ENCODE results near the gene MCM5. TPM values are rescaled to one million over a fixed set of nuclear protein-coding genes. Genes with fewer than 3 reads are reported as not detected.

The MCM5 gene
- total and polyA plus RNA-seq, 8 donors: 34.9 to 83.4 (median 63.9) TPM

GRCh38 chr22:35418731-35419130, 18.8 kb downstream of the MCM5 start:
- ATAC-seq (no peak), DNase-seq (peak in 1 of 4 donors; percentile 10)
- intact Hi-C loops (cut with DNase I): no loop called here
- peaks cover 0 to 11% of the 10 kb centered on the region in 2 donors for H3K4me1 ChIP-seq
- H3K36me3 ChIP-seq: peaks cover 0 to 96% of the 10 kb centered on the region in 2 donors
- H3K9me3 ChIP-seq: no peaks in the 10 kb centered on the region
- no peak overlapping the region for H3K27ac ChIP-seq
- TF ChIP-seq CTCF (IDR thresholded peaks at IDR 0.05): no peak
- H3K27me3 ChIP-seq: no peaks in the 10 kb centered on the region
- H3K4me3 ChIP-seq: no peak overlapping the region

- ATAC-seq (no peak), DNase-seq (peak in 1 of 4 donors; percentile 78)
- H3K27ac ChIP-seq: no peak overlapping the region
- peaks cover 0 to 11% of the 10 kb centered on the region in 2 donors for H3K4me1 ChIP-seq
- intact Hi-C loops (cut with DNase I): no loop called here
- no peaks in the 10 kb centered on the region for H3K9me3 ChIP-seq
- TF ChIP-seq CTCF (IDR thresholded peaks at IDR 0.05): no peak
- no peaks in the 10 kb centered on the region for H3K27me3 ChIP-seq
- H3K4me3 ChIP-seq: no peak overlapping the region
- H3K36me3 ChIP-seq: peaks cover 0 to 96% of the 10 kb centered on the region in 2 donors
Measured at GRCh38 chr22:35419756-35420155, 19.8 kb downstream of the MCM5 start.

GRCh38 chr22:35421121-35421520, 21.2 kb downstream of the MCM5 start:
- no peaks in the 10 kb centered on the region for H3K9me3 ChIP-seq
- peaks cover 0 to 94% of the 10 kb centered on the region in 2 donors for H3K36me3 ChIP-seq
- H3K27ac ChIP-seq: no peak overlapping the region
- DNase-seq (peak in 1 of 4 donors; percentile 20), ATAC-seq (no peak)
- intact Hi-C loops (cut with DNase I): no loop called here
- no peaks in the 10 kb centered on the region for H3K27me3 ChIP-seq
- no peak overlapping the region for H3K4me3 ChIP-seq
- peaks cover 0 to 11% of the 10 kb centered on the region in 2 donors for H3K4me1 ChIP-seq
- no peak for TF ChIP-seq CTCF (IDR thresholded peaks at IDR 0.05)

- intact Hi-C loops (cut with DNase I): no loop called here
- no peaks in the 10 kb centered on the region for H3K9me3 ChIP-seq
- peaks cover 0 to 96% of the 10 kb centered on the region in 2 donors for H3K36me3 ChIP-seq
- ATAC-seq (no peak), DNase-seq (peak in 1 of 4 donors; percentile 31)
- no peaks in the 10 kb centered on the region for H3K27me3 ChIP-seq
- H3K4me3 ChIP-seq: no peak overlapping the region
- H3K4me1 ChIP-seq: peaks cover 0 to 11% of the 10 kb centered on the region in 2 donors
- H3K27ac ChIP-seq: no peak overlapping the region
- TF ChIP-seq CTCF (IDR thresholded peaks at IDR 0.05): no peak
Measured at GRCh38 chr22:35422145-35422544, 22.2 kb downstream of the MCM5 start.

- Histone ChIP-seq H3K27ac (no peak overlapping the region), H3K36me3 (peaks cover 0 to 88% of the 10 kb centered on the region in 2 donors), H3K27me3 (no peaks in the 10 kb centered on the region), H3K4me3 (no peak overlapping the region), H3K4me1 (peaks cover 0 to 9% of the 10 kb centered on the region in 2 donors), H3K9me3 (no peaks in the 10 kb centered on the region)
- intact Hi-C loops (cut with DNase I): no loop called here
- no peak for ATAC-seq
- peak in 1 of 4 donors; percentile 60 for DNase-seq
- TF ChIP-seq CTCF (IDR thresholded peaks at IDR 0.05): no peak
Measured at GRCh38 chr22:35422936-35423335, 23.0 kb downstream of the MCM5 start.

Data from left lung (tissue), 10 donors.